ENCODE results near the gene APP. TPM values are rescaled to one million over a fixed set of nuclear protein-coding genes. Genes with fewer than 3 reads are reported as not detected.

The APP gene
- total RNA-seq, 1 experiment from 2014 or later = 266 TPM

- CTCF ChIA-PET = no interaction called here
- Histone ChIP-seq H3K4me3 (ENCODE audit: low read length) (no peak overlapping the region), H2AFZ (ENCODE audit: low read length) (no peak overlapping the region), H3K9ac (ENCODE audit: low read length) (no peak overlapping the region), H3K4me2 (ENCODE audit: low read length) (peak overlapping the region; percentile 40), H3K79me2 (ENCODE audit: low read length) (no peaks in the 10 kb centered on the region), H3K4me1 (ENCODE audit: insufficient read depth, low read length) (peaks cover 30% of the 10 kb centered on the region), H4K20me1 (ENCODE audit: low read length) (no peaks in the 10 kb centered on the region), H3K27me3 (ENCODE audit: low read length) (peaks cover 8% of the 10 kb centered on the region; the same call in 1 of the 2 replicates), H3K27ac (ENCODE audit: low read length) (peak overlapping the region; percentile 50), H3K9me2 (replicated peaks; ENCODE audit: low read length) (peaks cover 5% of the 10 kb centered on the region; the same call in 1 of the 2 replicates), H3K36me3 (ENCODE audit: low read depth, low read length) (no peaks in the 10 kb centered on the region), H3K9me3 (ENCODE audit: low read length) (no peaks in the 10 kb centered on the region), H3F3A (ENCODE audit: low read length, unreplicated experiment) (no peaks in the 10 kb centered on the region)
- intact Hi-C loops (cut with micrococcal nuclease) = loop anchor here (5.0 kb wide), 1 partner anchor 47 kb away; no protein-coding TSS in a partner anchor
- ATAC-seq (peak; percentile 90), DNase-seq (peak; percentile 86)
- TF ChIP-seq EZH2 (IDR thresholded peaks at IDR 0.05; ENCODE audit: low read length, unreplicated experiment) = no peak
- TF ChIP-seq EZH2phosphoT487 (IDR thresholded peaks at IDR 0.05; ENCODE audit: borderline replicate concordance, low read length) = no peak
- no peak for TF ChIP-seq CTCF (conservative IDR thresholded peaks at IDR 0.05; ENCODE audit: low read depth, low read length)
- no TSS peak for BruUV-seq (replicated peaks)
- POLR2A ChIA-PET (ENCODE audit: unreplicated experiment) = no interaction called here
These were observed 331.8 kb downstream of the APP start for GRCh38 chr21:25838809-25839208.

- H3K4me2 ChIP-seq (ENCODE audit: low read length) = peak overlapping the region; percentile 40
- no peak overlapping the region for H2AFZ ChIP-seq (ENCODE audit: low read length)
- peaks cover 5% of the 10 kb centered on the region; the same call in 1 of the 2 replicates for H3K9me2 ChIP-seq (replicated peaks; ENCODE audit: low read length)
- no peaks in the 10 kb centered on the region for H3K79me2 ChIP-seq (ENCODE audit: low read length)
- peaks cover 30% of the 10 kb centered on the region for H3K4me1 ChIP-seq (ENCODE audit: insufficient read depth, low read length)
- intact Hi-C loops (cut with micrococcal nuclease) = loop anchor here (5.0 kb wide), 1 partner anchor 45 kb away; no protein-coding TSS in a partner anchor
- H4K20me1 ChIP-seq (ENCODE audit: low read length) = no peaks in the 10 kb centered on the region
- H3K9me3 ChIP-seq (ENCODE audit: low read length) = no peaks in the 10 kb centered on the region
- no peak overlapping the region for H3K4me3 ChIP-seq (ENCODE audit: low read length)
- no TSS peak for BruUV-seq (replicated peaks)
- H3K9ac ChIP-seq (ENCODE audit: low read length) = no peak overlapping the region
- H3K27me3 ChIP-seq (ENCODE audit: low read length) = no peaks in the 10 kb centered on the region; the same call in 1 of the 2 replicates
- POLR2A ChIA-PET (ENCODE audit: unreplicated experiment) = no interaction called here
- CTCF ChIA-PET = no interaction called here
- no peaks in the 10 kb centered on the region for H3K36me3 ChIP-seq (ENCODE audit: low read depth, low read length)
- DNase-seq (peak; percentile 88), ATAC-seq (peak; percentile 59)
- no peak overlapping the region for H3K27ac ChIP-seq (ENCODE audit: low read length)
- no peaks in the 10 kb centered on the region for H3F3A ChIP-seq (ENCODE audit: low read length, unreplicated experiment)
- TF ChIP-seq CTCF (conservative IDR thresholded peaks at IDR 0.05; ENCODE audit: low read depth, low read length) (no peak), EZH2phosphoT487 (IDR thresholded peaks at IDR 0.05; ENCODE audit: borderline replicate concordance, low read length) (no peak), EZH2 (IDR thresholded peaks at IDR 0.05; ENCODE audit: low read length, unreplicated experiment) (no peak)
These were observed 332.9 kb downstream of the APP start for GRCh38 chr21:25837533-25838265.

- Histone ChIP-seq H3K4me2 (ENCODE audit: low read length) (no peak overlapping the region), H3K9ac (ENCODE audit: low read length) (no peak overlapping the region), H3K9me3 (ENCODE audit: low read length) (no peaks in the 10 kb centered on the region), H3K27ac (ENCODE audit: low read length) (no peak overlapping the region), H3K4me3 (ENCODE audit: low read length) (no peak overlapping the region), H2AFZ (ENCODE audit: low read length) (no peak overlapping the region), H3K27me3 (ENCODE audit: low read length) (no peaks in the 10 kb centered on the region), H3K4me1 (ENCODE audit: insufficient read depth, low read length) (peaks cover 30% of the 10 kb centered on the region), H4K20me1 (ENCODE audit: low read length) (no peaks in the 10 kb centered on the region), H3K36me3 (ENCODE audit: low read depth, low read length) (no peaks in the 10 kb centered on the region), H3K9me2 (replicated peaks; ENCODE audit: low read length) (peaks cover 5% of the 10 kb centered on the region; the same call in 1 of the 2 replicates), H3F3A (ENCODE audit: low read length, unreplicated experiment) (no peaks in the 10 kb centered on the region), H3K79me2 (ENCODE audit: low read length) (no peaks in the 10 kb centered on the region)
- TF ChIP-seq EZH2 (IDR thresholded peaks at IDR 0.05; ENCODE audit: low read length, unreplicated experiment) (no peak), EZH2phosphoT487 (IDR thresholded peaks at IDR 0.05; ENCODE audit: borderline replicate concordance, low read length) (no peak), CTCF (conservative IDR thresholded peaks at IDR 0.05; ENCODE audit: low read depth, low read length) (no peak)
- ChIA-PET POLR2A (ENCODE audit: unreplicated experiment) (no interaction called here), CTCF (no interaction called here)
- BruUV-seq (replicated peaks) = no TSS peak
- no peak for DNase-seq
- intact Hi-C loops (cut with micrococcal nuclease) = loop anchor here (5.0 kb wide), 1 partner anchor 44 kb away; no protein-coding TSS in a partner anchor
- ATAC-seq = no peak
These were observed 334.2 kb downstream of the APP start for GRCh38 chr21:25836396-25836795.

All from PC-3 (cell line).